RWPE1 (cell line): ENCODE measurements around the gene ATP6V1G1.

Experiments
- CTCF ChIA-PET: fragments of 350-600 bp; sonication (Branson Sonifier 250); formaldehyde crosslinking; extraction: SDS; loops from one replicate; lab custom pipeline; 2021; lab: Yijun Ruan, JAX
- POLR2A ChIA-PET: fragments of 400-600 bp; formaldehyde crosslinking; extraction: SDS; loops from one replicate; lab custom pipeline; 2020; ENCODE audit warnings: antibody characterized with exemption; ENCODE audit not compliant: low non-redundant PET; lab: Yijun Ruan, JAX
- DNase-seq: peaks from one replicate; pipeline ENCODE4 v3.0.0; 2012; ENCODE audit warnings: low spot score
- H3K27ac ChIP-seq: fragments of 450-650 bp; 2 replicates; pipeline ENCODE4 v1.5.1; 2017
- TF ChIP-seq, protein P1 (sequence below): fragments of 450-650 bp; conservative IDR thresholded peaks from 2 replicates; pipeline ENCODE4 v1.5.1; 2017; ENCODE audit warnings: low read depth, mild to moderate bottlenecking

The ATP6V1G1 gene

DNA sequence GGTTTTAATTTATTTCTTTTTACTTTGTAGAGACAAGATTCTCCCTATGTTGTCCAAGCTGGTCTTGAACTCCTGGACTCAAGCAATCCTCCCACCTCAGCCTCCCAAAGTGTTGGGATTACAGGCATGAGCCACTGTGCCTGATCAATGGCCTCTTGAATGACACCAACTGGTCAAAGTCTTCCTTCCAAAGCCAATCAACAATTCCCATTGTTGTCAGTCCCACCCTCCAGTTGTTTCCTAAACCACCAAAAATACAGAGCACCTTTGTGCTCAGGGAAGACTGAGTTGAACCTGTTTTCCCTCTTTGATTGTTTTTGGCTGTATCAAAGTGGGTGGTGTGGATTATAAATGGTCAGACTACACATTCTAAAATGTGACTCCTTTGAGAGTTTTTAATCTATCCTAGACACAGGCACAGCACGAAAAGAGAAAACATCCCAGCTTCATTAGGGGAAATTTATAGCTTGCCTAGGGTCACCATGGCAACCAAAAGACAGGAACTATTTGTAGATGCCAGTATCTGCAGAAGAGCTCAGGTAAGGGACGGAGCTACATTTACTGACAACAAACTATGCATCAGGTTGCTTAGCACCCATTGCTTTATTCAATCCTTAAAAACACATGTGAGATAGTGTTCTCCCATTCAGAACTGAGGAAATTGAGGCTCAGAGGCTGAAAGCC, 27.6 kb upstream of the ATP6V1G1 start:
- TF ChIP-seq, protein P1, sequence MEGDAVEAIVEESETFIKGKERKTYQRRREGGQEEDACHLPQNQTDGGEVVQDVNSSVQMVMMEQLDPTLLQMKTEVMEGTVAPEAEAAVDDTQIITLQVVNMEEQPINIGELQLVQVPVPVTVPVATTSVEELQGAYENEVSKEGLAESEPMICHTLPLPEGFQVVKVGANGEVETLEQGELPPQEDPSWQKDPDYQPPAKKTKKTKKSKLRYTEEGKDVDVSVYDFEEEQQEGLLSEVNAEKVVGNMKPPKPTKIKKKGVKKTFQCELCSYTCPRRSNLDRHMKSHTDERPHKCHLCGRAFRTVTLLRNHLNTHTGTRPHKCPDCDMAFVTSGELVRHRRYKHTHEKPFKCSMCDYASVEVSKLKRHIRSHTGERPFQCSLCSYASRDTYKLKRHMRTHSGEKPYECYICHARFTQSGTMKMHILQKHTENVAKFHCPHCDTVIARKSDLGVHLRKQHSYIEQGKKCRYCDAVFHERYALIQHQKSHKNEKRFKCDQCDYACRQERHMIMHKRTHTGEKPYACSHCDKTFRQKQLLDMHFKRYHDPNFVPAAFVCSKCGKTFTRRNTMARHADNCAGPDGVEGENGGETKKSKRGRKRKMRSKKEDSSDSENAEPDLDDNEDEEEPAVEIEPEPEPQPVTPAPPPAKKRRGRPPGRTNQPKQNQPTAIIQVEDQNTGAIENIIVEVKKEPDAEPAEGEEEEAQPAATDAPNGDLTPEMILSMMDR, result no peak
- ChIA-PET POLR2A (interaction anchor here (0.6 kb wide), 1 partner anchor 22 kb away, joined by 3 read pairs; no protein-coding TSS in a partner anchor), CTCF (no interaction called here)
- no peak overlapping the region for H3K27ac ChIP-seq
- no peak for DNase-seq

DNA sequence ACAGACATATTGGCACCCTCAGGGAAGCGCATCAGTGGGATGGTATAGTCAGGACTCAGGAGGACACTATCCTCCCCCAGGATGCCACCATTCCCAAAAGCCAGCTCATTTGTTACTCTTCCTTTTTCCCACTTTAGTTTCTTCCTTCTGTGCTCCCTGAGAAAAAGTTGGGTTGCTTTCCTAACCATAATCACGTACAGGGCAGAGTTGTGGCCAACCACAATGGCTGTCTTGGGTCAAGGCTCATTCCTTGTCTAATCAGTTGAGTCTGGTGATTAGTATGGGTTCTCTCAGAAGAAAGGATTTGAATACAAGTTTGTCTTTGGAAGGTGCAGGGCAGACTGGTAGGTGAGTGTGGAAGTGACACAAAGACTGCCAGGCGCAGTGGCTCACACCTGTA, 26.6 kb upstream of the ATP6V1G1 start:
- ChIA-PET CTCF (interaction anchor here (0.6 kb wide), 1 partner anchor 9 kb away, joined by 3 read pairs; no protein-coding TSS in a partner anchor), POLR2A (no interaction called here)
- TF ChIP-seq, protein P1, result no peak
- H3K27ac ChIP-seq, result no peak overlapping the region
- no peak for DNase-seq

- ChIA-PET CTCF (no interaction called here), POLR2A (no interaction called here)
- TF ChIP-seq, protein P1, result no peak
- no peak overlapping the region for H3K27ac ChIP-seq
- DNase-seq, result no peak
These were observed 25.8 kb upstream of the ATP6V1G1 start for GRCh38 chr9:114561771-114562170.

- CTCF ChIA-PET, result interaction anchor here (1.0 kb wide), 1 partner anchor 22 kb away, joined by 3 read pairs; no protein-coding TSS in a partner anchor
- H3K27ac ChIP-seq, result no peak overlapping the region
- POLR2A ChIA-PET, result no interaction called here
- no peak for DNase-seq
- TF ChIP-seq, protein P1, result no peak
These were observed 22.4 kb upstream of the ATP6V1G1 start for GRCh38 chr9:114565204-114565603.

GRCh38 chr9:114570742-114571141, 16.8 kb upstream of the ATP6V1G1 start:
- no peak for DNase-seq
- CTCF ChIA-PET, result interaction anchor here (0.8 kb wide), 1 partner anchor 13 kb away, joined by 3 read pairs; no protein-coding TSS in a partner anchor
- TF ChIP-seq, protein P1, result no peak
- no peak overlapping the region for H3K27ac ChIP-seq
- POLR2A ChIA-PET, result no interaction called here

DNA sequence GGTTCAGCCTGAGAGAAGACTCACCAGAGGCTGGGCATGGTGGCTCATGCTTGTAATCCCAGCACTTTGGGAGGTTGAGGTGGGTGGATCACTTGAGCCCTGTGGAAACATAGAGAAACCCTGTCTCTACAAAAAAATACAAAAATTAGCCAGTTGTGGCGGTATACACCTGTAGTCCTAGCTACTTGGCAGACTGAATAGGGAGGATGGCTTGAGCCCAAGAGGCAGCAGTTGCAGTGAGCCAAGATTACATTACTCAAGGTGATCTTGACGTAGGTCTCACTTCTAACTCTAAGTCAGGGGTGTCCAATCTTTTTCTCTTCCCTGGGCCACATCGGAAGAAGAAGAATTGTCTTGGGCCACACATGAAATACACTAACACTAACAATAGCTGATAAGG, 16.2 kb upstream of the ATP6V1G1 start:
- no peak overlapping the region for H3K27ac ChIP-seq
- TF ChIP-seq, protein P1, result no peak
- ChIA-PET POLR2A (no interaction called here), CTCF (interaction anchor here (0.8 kb wide), 1 partner anchor 12 kb away, joined by 3 read pairs; no protein-coding TSS in a partner anchor)
- DNase-seq, result no peak
